HEK293 (cell line): ENCODE results near the gene THSD4.
A peak's percentile ranks its signal among the peaks of the same experiment; 100 is the strongest.

Source experiments
- CTCF ChIP-seq: fragments of 450-650 bp; formaldehyde crosslinking; IDR thresholded peaks from 2 replicates; pipeline ENCODE4 v1.5.1; 2016; ENCODE audit warnings: missing biosample characterization, missing genetic modification characterization
- KLF16 ChIP-seq: fragments of 450-650 bp; formaldehyde crosslinking; IDR thresholded peaks from 2 replicates; pipeline ENCODE4 v1.5.1; 2017; ENCODE audit warnings: missing biosample characterization, missing genetic modification characterization
- MEIS1 ChIP-seq: sonication (generic); formaldehyde crosslinking; IDR thresholded peaks from 2 replicates; pipeline ENCODE4 v1.8.1; 2022; ENCODE audit warnings: missing genetic modification reagents, mild to moderate bottlenecking, borderline replicate concordance
- PATZ1 ChIP-seq: fragments of 450-650 bp; formaldehyde crosslinking; IDR thresholded peaks from 2 replicates; pipeline ENCODE4 v1.5.1; 2016; ENCODE audit warnings: missing biosample characterization, missing genetic modification characterization
- REST ChIP-seq: fragments of 450-650 bp; formaldehyde crosslinking; IDR thresholded peaks from 2 replicates; pipeline ENCODE4 v1.5.1; 2016; ENCODE audit warnings: missing biosample characterization, missing genetic modification characterization
- ZBTB26 ChIP-seq: fragments of 450-650 bp; formaldehyde crosslinking; optimal IDR thresholded peaks from 2 replicates; pipeline ENCODE3; 2016; ENCODE audit warnings: missing biosample characterization, mild to moderate bottlenecking, missing genetic modification characterization
- ZBTB8A ChIP-seq: fragments of 450-650 bp; formaldehyde crosslinking; IDR thresholded peaks from 2 replicates; pipeline ENCODE4 v1.5.1; 2016; ENCODE audit warnings: missing biosample characterization, missing genetic modification characterization
- ZNF174 ChIP-seq: fragments of 450-650 bp; formaldehyde crosslinking; IDR thresholded peaks from 2 replicates; pipeline ENCODE4 v1.5.0; 2017; ENCODE audit warnings: missing biosample characterization, mild to moderate bottlenecking, missing genetic modification characterization
- ZNF24 ChIP-seq: fragments of 450-650 bp; formaldehyde crosslinking; IDR thresholded peaks from 2 replicates; pipeline ENCODE4 v1.5.1; 2016; ENCODE audit warnings: missing biosample characterization, missing genetic modification characterization
- ZNF274 ChIP-seq, 2 experiments: fragments of 200-500 bp in 1 of 2; fragments of 450-650 bp in 1 of 2; sonication (Bioruptor generic) in 1 of 2; formaldehyde crosslinking in 1 of 2; IDR thresholded peaks; 2 replicates each; pipeline versions ENCODE4 v1.5.1 to v1.6.1; 2014 to 2016; ENCODE audit warnings: borderline replicate concordance in 1 of 2, inconsistent platforms in 1 of 2, low read length in 1 of 2, missing biosample characterization in 1 of 2, missing genetic modification characterization in 1 of 2
- ZNF549 ChIP-seq: fragments of 450-650 bp; IDR thresholded peaks from 2 replicates; pipeline ENCODE4 v1.5.1; 2018; ENCODE audit warnings: missing biosample characterization, missing genetic modification characterization, mild to moderate bottlenecking, inconsistent platforms, moderate library complexity
- ZNF777 ChIP-seq: fragments of 450-650 bp; formaldehyde crosslinking; IDR thresholded peaks from 2 replicates; pipeline ENCODE4 v1.5.1; 2017; ENCODE audit warnings: missing biosample characterization, missing genetic modification characterization, borderline replicate concordance

GRCh38 chr15:71098920-71099319 is 16.4 kb upstream of the THSD4 start:
- TF ChIP-seq ZNF549 (tag by site-specific recombination), result no peak
- no peak for TF ChIP-seq ZBTB26 (tag by site-specific recombination)
- TF ChIP-seq CTCF (tag by site-specific recombination), result peak; percentile 34; the same call in 1 of the 2 replicates
- TF ChIP-seq ZNF274 (IDR thresholded peaks at IDR 0.05; ENCODE audit: low read length), result no peak
- no peak for TF ChIP-seq ZNF274 (tag by site-specific recombination; IDR thresholded peaks at IDR 0.05; ENCODE audit: borderline replicate concordance)
- no peak for TF ChIP-seq KLF16 (tag by site-specific recombination)
- TF ChIP-seq MEIS1, result no peak
- no peak for TF ChIP-seq ZNF777 (tag by site-specific recombination)
- TF ChIP-seq ZNF174 (tag by site-specific recombination), result no peak
- TF ChIP-seq ZNF24 (tag by site-specific recombination), result no peak
- TF ChIP-seq ZBTB8A (tag by site-specific recombination), result no peak
- TF ChIP-seq REST (tag by site-specific recombination), result no peak
- no peak for TF ChIP-seq PATZ1 (tag by site-specific recombination)
